GM18909 (cell line): ENCODE results near the gene NFKBIE.

Experiments used
- ATAC-seq: cut with Tn5 transposase; IDR thresholded peaks from one replicate; pipeline ENCODE4 v1.9.1; 2021; ENCODE audit warnings: mild to moderate bottlenecking; ENCODE audit not compliant: unreplicated experiment, poor library complexity

NFKBIE gene

DNA sequence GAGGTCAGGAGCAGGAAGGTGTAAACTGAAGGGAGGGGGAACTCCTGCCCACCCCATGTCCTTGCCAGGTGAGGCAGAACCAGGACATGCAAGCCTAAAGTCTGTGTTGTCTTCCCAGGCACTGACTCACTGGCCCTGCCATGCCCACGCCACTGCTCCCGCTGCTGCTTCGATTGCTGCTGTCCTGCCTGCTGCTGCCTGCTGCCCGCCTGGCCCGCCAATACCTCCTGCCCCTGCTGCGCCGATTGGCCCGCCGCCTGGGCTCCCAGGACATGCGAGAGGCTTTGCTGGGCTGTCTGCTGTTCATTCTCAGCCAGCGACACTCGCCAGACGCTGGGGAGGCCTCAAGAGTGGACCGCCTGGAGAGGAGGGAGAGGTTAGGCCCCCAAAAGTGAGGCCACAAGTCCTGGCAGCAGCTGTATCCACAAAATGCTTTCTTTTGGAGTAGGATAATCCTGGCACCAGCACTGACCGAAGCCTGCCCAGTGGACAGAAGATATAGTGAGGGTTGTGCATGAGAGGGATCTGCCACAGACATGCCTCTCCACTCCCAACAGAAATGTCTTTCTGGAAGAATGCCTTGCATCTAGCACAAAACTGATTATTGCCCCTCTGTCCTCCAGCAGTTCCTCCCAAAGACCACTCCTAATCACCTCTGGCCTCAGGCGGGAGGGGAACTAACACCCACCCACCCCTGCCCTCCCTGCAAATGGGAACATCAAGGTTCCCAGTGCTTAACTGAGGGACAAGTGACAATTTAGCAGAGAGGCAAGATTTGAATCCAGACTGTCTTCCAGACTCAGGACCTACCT lies 47.8 kb downstream of the NFKBIE start:
- no peak for ATAC-seq

DNA sequence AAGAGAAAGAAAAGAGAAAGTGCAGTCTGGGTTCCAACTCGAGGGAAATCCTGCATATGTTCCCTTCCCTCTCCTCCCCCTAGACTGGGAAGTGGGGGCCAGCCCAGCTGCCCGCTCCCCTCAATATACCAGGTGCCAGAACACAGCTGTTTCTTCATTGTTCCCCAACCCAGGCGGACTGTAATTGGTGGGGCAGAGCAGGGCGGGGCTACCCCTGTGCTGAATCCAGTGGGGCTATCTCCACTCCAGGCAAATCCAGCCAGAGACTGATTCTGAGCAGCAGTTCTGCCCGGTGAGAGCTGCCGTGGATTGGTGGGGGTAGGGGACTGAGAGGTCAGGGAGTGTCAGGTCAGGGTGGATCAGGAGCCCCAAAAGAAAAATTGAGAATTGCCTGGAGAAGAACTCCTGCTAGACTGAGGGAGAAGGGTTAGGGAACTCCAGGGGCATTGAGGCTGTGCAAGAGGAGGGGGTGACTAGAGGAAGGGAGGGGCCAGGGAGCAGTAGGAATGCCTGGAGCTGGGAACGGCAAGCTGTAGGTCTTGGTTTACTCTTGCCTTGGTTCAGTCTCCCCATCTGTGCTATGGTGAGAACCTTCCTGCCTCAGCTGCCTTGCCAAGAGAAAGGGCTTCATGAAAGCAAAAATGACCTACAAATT lies 48.5 kb downstream of the NFKBIE start, which contains the start of gene MYMX:
MYMX (plus strand) TSS at position 250 of the 655 bp plus-strand sequence. CDS start 546 bp downstream, outside the sequence.
- no peak for ATAC-seq

DNA sequence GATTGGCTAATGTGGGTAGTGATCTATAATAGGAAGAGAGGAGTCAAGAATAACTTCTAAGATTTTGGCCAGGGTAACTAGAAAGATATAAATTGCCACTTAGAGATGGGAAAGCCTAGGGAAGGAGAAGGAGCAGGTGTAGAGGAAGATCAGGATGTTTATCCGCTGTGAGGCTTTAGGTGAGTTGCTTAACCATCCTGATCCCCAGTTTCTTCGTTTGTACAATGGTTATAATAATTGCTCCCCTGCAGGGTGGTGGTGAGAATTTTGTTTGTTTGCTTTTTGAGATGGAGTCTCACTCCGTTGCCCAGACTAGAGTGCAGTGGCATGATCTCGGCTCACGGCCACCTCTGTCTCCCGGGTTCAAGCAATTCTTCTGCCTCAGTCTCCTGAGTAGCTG lies 51.0 kb downstream of the NFKBIE start:
- ATAC-seq, result no peak

DNA sequence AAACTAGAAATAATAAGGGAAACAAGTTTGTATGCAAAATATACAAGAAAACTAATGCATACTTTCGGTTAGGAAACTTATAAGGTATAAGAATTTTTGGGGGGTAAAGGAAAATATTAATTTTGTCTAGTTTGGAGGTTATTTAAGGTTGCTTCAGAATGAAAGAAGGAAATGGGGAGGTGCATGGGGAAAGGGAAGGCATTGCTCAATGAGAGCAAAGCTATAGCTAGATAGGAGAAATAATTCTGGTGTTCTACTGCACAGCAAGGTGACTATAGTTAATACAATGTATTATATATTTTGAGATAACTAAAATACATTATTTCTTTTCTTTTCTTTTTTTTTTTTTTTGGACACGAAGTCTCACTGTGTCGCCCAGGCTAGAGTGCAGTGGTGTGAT lies 54.1 kb downstream of the NFKBIE start:
- no peak for ATAC-seq
